ENCODE data around the gene FKBP4.

FKBP4 gene

DNA sequence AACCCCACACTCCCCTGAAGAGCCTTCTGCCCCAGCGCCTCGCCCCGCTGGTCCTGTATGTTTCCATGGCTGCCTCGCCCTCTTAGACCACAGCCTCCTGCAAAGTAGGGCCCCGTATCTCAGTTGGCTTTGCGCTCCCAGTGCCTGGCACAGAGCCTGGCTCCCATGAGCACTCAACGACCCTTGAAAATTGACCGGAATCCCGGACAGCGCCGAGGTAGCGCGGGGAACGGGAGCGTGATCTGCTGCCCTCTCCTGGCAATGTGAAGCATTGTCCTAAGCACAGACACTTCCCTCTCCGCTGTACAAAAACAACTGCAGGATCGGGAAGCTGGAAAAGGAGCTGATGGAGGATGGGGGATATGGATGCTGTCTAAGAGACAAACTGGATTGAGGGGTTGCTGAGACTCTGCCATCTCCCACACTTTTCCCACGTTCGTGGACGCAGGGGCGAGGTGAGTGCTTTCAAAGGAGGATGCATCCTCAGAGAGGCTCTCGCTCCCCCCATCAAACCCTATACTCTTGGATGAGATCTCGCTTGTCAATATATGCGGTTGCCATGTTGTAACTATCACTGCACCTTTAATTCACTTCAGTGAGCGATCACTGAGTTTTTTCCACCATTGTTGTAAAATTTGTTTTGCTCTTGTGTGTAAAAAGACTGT, 10.7 kb upstream of the FKBP4 start:
- DNase-seq: peak; percentile 8

DNA sequence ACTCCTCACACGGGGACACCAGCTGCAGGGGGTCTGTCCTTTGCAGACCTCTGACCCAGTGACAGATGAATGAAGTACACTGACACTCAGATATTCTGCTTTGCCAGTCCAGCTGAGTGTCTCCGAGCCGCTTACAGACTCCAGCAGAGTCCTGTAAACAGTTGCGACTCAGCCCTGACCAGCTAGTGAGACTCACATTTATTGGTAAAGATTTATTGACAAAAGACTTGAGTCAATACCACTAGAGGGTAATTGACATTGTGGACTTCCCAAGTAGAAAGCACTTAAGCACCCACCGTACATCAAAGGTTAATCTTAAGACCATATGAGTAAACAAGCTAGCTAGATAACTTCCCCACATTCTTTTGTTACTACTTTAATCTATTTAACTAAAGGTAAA, 9.8 kb upstream of the FKBP4 start:
- no peak for DNase-seq

DNA sequence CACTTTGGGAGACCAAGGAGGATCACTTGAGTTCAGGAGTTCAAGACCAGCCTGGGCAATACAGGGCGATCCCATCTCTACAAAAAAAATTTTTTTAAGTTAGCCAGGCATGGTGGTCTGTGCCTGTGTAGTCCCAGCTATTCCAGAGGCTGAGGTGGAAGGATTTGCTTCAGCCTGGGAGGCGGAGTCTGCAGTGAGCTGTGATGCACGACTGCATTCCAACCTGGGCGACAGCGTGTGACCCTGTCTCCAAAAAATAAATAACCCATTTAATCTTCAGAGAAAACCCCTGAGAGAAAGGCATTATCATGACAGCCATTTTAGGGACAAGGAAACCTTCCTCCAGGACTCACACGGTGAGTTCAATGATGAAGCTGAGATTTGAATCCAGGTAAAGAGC, 3.7 kb upstream of the FKBP4 start:
- no peak for DNase-seq

DNA sequence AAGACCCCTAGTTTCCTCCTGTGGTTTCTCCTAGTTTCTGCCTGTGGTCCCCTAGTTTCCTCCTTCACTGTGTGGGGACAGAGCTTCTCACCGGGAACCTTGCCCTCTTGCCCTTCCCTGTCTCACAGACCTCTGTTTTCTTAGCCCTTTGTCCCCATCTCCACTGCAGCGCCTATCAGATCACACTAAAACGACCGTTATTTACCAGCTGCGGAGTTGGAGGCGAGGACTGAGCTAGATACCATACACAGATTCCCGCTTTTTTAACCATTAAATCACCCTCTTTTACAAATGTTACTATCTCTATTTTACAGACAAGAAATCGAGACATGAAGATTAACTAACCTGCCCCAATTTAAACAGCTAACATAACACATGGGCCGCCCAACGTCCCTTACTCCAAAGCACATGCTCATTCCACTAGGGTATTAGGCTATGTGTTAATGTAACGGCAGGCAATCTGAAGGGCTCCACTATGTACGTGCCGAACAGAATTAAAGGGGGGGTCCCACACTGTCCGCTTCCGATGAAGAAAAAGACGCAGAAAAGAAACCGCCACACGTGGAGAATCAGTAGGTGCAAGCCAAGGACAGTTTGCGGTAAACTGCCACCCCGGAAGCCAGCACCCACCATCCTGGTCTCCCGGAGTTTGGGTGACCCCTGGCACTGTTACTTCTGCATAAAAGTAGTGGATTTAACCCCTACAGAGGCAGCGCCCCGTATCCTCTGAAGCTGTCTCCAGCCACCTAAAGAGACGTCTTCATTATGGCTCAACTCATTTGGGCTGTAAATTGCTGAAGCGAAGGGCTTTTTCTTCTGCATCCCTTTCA, 1.9 kb upstream of the FKBP4 start:
- no peak for DNase-seq

DNA sequence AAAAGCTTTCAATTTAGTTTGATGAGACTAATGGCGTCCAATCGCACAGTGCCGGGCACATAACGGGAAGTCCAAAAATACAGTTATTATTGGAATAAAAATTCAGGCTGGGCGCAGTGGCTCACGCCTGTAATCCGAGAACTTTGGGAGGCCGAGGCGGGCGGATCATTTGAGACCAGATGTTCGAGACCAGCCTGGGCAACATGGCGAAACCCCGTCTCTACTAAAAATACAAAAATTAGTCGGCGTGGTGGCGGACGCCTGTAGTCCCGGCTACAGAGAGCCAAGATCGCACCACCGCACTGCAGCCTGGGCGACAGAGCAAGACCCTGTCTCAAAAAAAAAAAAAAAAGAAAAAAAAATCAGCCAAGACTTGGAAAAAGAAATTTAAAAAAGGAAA, 1.2 kb upstream of the FKBP4 start:
- no peak for DNase-seq

DNA sequence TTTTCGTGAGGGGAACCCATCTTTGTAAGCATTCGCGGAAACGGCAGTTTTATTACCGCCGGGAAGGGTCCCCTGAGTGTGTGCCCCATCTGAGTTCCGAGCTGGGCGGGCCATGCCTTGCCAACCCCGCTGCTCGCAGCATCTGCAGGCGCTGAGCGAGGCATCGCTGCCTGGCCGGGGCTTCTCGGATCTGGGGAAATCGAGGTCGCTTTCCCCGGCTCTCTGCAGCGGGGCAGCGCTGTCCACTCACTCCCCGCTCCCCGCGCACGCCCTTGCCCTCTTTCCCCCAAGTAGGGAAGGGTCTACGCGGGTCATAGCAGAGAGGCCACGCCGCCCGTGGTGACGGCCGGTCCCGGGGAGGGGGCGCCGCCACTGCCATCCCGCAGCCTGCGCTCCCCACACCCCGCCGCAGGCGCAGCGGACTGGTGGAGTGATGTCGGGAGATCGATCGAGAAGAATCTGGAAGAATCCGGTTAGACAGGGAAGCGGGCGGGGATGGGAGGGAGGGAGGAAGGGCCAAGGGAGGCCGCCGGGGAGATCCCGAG, 507 bp upstream of the FKBP4 start:
- DNase-seq: no peak

DNA sequence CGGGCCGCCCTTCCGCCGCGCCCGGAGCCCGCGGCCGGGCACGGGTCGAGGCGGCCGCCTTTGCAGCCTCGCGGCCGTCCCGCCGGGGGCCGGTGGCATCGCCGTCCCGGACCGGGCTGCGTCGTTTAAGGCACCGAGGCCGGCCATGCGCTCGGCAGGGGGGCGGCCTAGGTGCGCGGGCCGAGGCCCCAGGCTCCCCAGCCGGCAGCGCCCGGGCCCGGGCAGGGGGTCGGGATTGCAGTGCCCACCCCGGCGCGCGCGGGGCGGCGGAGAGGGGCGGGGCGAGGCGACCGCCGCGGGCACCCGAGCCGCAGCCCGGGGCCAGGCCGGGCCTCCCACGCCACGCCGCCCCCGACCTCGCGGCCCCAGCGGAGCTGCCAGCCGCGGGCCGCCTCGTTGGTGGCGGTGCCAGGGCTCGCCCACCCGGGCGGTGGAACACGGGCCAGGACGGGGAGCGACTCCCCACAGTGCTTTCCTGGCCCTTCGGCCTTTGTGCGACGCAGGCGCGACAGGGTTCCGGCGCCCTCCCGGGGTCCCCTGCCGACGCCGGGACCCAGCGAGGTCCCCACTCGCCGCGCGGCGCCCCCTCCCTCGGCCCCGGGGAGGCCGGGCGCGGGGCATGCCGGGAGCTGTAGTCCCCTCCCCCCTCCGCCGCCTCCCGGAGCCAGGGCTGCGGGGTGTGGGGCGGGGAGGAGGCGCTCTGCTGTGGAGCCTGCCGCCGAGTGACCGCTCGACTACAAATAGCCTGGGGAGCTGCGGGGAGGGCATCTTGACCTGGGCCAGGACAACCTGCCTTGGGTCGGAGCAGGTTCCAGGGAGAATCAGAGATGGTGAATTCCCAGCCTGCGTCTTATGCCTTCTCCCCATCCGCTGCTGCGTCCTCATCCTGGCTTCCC, 769 bp downstream of the FKBP4 start:
- no peak for DNase-seq

DNA sequence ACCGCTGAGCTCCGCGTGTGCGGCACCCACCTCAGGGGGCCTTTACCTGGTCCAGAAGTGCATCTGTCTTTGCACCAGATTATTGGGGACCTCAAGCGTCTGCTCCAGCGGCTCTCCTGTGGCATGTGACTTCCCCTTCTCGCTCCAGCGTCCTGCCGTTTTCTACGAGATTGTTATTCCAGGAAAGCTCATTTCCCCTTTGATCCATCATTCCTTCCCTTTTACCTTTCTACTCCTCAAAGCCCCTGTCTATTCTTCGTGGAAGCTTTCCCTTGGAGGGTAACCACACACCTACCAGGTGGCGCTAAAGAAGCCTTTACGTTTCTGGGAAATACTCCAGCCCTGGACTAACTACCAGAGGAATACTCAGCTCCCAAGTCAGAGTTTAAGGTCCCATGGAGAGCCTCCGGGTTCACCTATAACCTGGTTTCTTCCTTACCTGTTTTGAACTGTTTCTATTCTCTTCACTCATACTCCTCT, 1.5 kb downstream of the FKBP4 start:
- DNase-seq: no peak

DNA sequence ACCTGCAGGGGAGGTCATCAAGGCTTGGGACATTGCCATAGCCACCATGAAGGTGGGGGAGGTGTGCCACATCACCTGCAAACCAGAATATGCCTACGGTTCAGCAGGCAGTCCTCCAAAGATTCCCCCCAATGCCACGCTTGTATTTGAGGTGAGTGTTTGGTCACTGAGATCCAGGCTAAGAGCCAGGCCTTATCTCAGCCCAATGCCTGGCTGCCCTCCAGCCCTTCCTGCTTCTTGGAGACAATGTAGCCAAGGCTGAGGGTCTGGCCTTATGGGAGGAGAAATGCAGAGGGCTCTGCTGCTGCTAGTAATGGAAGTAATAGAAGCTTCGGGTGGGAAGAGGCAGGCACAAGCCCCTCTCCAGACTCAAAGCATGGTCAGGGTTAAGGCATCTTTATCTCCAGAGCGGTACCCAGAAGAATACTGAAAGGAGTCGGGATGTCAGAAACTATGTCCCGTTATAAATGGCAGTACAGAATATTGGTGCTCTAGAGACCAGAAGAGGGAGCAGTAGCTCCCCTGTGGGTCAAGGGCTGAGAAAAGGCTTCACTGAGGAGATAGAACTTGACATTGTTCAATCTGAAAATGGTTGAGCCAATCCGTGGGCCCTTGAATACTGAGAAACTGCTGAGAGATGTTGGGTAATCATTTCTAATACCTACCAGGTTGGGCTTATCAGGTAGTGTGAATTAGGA, 3.1 kb downstream of the FKBP4 start:
- no peak for DNase-seq

DNA sequence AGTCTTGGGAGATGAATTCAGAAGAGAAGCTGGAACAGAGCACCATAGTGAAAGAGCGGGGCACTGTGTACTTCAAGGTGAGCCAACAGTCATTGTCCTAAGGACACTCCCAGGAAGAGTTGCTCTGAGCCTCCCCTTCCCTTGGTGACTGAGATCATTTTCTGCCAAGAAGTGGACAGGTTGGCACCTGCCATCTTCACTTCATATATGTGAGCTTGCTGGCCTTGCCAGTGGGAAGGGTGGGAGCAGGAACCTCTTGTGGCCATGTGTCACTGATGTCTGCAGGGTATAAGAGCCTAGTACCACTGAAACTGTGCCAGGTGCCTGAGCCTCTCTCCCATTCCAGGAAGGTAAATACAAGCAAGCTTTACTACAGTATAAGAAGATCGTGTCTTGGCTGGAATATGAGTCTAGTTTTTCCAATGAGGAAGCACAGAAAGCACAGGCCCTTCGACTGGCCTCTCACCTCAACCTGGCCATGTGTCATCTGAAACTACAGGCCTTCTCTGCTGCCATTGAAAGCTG, 5.3 kb downstream of the FKBP4 start:
- DNase-seq: no peak

DNA sequence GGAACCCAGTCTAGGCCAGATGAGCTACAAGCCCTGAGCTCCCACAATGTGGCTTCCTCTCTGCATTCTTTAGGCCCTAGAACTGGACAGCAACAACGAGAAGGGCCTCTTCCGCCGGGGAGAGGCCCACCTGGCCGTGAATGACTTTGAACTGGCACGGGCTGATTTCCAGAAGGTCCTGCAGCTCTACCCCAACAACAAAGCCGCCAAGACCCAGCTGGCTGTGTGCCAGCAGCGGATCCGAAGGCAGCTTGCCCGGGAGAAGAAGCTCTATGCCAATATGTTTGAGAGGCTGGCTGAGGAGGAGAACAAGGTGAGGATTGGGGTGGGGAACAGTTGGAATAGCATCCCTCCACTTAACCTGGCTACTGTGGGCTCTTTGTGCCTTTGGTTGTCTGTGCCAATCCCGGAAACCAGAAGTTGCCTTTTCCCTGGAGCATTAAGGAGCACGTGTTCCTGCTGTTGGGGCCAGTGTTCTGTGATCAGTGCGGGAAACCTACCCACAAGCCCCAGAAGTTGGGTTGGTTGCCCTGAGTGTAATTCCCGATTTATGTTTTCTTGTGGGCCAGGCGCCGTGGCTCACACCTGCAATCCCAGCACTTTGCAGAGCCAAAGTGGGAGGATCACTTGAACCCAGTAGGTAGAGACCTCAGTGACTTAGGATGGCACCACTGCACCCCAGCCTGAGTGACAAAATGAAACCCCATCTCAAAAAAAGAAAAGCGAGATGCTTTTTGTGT, 6.4 kb downstream of the FKBP4 start:
- no peak for DNase-seq

DNA sequence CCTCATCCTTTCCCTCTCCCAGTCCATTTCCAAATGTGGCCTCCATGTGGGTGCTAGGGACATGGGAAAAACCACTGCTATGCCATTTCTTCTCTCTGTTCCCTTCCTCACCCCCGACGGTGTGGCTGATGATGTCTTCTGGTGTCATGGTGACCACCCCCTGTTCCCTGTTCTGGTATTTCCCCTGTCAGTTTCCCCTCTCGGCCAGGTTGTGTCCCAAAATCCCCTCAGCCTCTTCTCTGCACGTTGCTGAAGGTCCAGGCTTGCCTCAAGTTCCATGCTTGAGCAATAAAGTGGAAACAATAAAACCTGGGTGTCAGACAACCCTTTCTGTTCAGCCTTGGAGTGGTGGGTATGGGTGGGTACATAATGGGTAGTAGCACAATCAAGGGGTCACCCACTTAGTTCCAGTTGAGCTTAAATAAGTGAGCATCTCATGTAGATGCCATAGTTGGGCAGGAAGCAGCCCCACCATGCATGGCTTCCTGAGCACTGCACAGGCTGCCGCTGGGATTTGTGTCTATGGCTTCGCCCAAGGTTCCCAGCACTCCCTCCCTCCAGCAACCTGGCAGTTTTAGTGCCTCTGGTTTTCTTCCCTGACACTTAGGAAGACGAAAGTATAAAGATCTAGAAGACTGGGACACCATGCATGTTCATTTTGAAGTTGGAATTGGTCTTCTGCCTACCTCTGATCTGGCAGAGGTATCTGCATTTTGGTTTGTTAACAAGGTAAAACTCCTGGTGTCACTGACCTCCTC, 9.0 kb downstream of the FKBP4 start:
- no peak for DNase-seq

DNA sequence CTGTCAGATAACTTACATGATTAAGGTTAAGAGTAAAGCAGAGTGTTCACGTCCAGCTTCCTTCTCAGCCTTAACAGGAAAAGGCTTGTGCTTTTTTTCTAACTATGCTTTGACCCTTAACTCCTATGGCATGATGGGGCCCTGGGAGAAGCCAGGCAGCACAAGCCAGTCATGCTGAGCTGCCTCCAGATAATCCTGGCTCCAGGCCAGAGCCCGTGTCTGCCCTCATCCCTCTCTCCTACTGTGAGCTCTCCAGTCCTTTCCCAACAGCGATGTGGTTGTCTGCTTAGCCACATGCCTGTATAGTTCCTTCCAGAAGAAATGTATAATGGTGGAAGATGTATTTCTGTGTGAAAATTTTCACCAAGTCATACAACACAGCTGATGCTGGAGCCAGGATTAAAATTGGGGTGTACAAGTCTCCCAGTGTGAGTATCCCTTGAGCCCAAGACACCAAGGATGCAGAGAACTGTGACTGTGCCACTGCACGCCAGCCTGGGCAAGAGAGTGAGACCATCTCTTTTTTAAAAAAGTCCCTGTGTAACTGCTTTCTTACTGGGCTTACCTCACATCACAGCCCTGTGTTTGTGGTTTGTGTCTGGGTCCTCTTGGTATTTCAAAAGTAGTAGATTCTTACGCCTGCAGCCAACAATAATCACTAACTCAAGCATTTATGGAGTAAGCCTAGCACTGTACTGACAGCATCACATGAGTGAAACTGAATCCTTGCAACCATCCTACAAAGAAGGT, 9.8 kb downstream of the FKBP4 start:
- no peak for DNase-seq

DNA sequence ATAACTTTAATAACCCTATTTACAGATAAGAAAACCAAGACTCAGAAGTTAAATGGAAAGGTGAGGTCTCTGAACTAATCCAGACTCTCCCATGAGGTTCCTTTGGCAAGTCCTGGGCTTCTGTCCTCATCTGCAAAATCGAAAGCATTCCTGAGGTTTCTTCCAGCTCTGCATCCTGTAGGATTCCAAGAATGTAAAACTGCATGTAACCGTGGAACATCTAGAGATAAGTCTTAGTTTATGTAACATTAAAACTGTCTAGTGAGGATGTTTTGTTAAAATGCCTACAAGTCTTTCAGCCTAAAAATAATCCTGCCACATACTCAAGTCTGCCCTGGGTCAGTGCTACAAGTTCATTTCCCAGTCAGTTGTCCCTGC, 10.4 kb downstream of the FKBP4 start:
- DNase-seq: no peak

DNA sequence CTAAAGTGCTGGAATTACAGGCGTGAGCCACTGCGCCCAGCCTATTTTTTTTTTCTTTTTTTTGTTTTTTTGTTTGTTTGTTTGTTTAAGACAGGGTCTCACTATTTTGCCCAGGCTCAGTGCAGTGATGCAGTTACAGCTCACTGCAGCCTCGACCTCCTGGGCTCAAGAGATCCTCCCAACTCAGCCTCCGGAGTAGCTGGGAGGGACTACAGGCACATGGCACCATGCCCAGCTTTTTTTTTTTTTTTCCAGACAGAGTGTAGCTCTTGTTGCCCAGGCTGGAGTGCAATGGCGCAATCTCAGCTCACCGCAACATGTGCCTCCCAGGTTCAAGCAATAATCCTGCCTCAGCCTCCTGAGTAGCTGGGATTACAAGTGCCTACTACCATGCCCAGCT, 11.9 kb downstream of the FKBP4 start:
- DNase-seq: no peak

DNA sequence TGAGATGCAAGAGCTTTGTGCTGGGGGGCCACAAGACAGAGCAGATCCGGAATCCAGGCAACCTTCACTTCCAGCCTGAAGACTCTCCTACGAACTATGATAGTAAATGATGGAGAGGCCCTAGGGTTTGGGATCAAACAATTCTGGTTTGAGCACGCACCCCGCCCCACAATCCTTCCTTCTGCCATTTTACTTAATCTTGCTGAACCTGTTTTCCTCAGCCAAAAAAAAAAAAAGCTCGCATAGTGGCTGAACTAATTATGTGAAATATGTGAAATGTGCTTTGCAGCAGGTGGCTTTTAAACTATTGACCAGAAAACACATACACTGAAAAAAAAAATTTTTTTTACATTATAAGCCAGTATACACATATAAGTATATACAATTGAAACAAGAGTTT, 17.0 kb downstream of the FKBP4 start:
- DNase-seq: no peak

DNA sequence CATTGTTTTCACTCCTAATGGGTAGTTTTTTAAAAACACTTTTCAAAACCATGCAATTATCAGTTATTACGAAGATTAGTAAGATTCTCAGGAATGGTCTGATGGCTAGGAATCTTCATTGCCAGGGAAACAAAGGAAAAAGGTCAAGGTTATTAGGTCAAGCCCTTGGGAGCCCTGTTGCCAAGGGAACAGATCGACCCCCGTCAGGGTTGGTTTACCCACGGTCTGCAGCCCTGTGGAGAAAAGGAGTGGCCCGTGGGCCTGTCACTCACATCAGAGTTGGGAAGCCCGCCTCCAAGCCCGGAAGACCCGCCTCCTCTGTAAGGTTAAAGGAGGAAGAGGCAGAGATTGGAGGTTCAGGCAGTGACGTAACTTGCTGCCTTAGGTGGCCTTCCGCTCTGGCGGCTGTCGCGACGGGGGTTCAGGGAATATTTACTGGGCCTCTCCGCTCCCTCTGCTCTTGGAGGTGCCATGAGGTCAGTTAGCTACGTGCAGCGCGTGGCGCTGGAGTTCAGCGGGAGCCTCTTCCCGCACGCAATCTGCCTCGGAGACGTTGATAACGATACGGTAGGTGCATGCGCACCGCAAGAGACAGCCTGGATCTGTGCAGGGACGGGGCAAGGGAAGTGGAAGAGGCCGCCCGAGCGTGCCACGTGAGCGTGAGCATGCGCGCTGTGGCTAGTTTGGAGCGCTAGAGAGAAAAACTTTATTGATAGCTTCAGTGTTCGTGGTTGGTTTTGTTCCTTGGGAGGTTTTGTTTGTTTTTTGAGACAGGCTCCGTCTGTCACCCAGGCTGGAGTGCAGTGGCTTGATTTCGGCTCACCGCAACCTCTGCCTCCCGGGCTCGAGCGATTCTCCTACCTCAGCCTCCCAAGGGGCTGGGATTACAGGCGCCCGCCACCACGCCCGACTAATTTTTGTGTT, 17.8 kb downstream of the FKBP4 start, which contains the start of gene ITFG2:
Gene ITFG2 (plus strand): TSS at position 379 of the 924 bp plus-strand sequence. CDS start 93 bp downstream, at position 472.
- DNase-seq: peak; percentile 89
